HepG2 (cell line): ENCODE data around the gene TIMM23. TPM values are rescaled to one million over a fixed set of nuclear protein-coding genes. Genes with fewer than 3 reads are reported as not detected.

ENCODE experiments used
- CENPT ChIP-seq: sonication (generic); formaldehyde crosslinking; IDR thresholded peaks from 2 replicates; pipeline ENCODE4 v1.8.0; 2022; ENCODE audit warnings: low read depth, mild to moderate bottlenecking, moderate library complexity, missing genetic modification reagents
- GTF2F1 ChIP-seq: fragments of 150-350 bp; IDR thresholded peaks from 2 replicates; pipeline ENCODE4 v1.6.1; 2014; ENCODE audit warnings: low read length
- GZF1 ChIP-seq: sonication (generic); formaldehyde crosslinking; IDR thresholded peaks from 2 replicates; pipeline ENCODE4 v1.5.1; 2020; ENCODE audit warnings: mild to moderate bottlenecking, missing genetic modification reagents
- HMGA1 ChIP-seq: sonication (generic); formaldehyde crosslinking; conservative IDR thresholded peaks from 2 replicates; pipeline ENCODE4 v1.4.0; 2020; ENCODE audit warnings: missing genetic modification reagents
- ISL2 ChIP-seq: sonication (generic); formaldehyde crosslinking; IDR thresholded peaks from 2 replicates; pipeline ENCODE4 v1.5.0; 2020; ENCODE audit warnings: missing genetic modification reagents
- NFRKB ChIP-seq: fragments of 450-650 bp; IDR thresholded peaks from 2 replicates; pipeline ENCODE4 v1.6.1; 2017
- SMAD3 ChIP-seq: sonication (generic); formaldehyde crosslinking; IDR thresholded peaks from 2 replicates; pipeline ENCODE4 v1.4.0; 2020; ENCODE audit warnings: missing genetic modification reagents
- SRSF4 ChIP-seq: fragments of 200-400 bp; formaldehyde crosslinking; IDR thresholded peaks from one replicate; pipeline ENCODE4 v1.6.1; 2018; ENCODE audit warnings: mild to moderate bottlenecking, low read depth, low read length, moderate library complexity; ENCODE audit not compliant: poor library complexity, severe bottlenecking
- ZNF749 ChIP-seq: sonication (generic); formaldehyde crosslinking; IDR thresholded peaks from 2 replicates; pipeline ENCODE4 v1.8.0; 2022; ENCODE audit warnings: mild to moderate bottlenecking, missing genetic modification reagents, moderate library complexity, borderline replicate concordance
- polyA plus RNA-seq, 8 experiments: library from polyadenylated mRNA; depleted of rRNA in 3 of 8; stranded (reverse) in 7 of 8; unstranded in 1 of 8; fragments of >200 nt; fragmentation: Illumina TruSeq in 4 of 8; extraction: Trizol in 4 of 8; gene quantifications; 2 replicates each; pipeline versions ENCODE4 v1.2.1 to v1.2.3, GENCODE V29; 2011 to 2016; ENCODE audit warnings: low read depth in 4 of 8, missing spikeins in 1 of 8, mixed read lengths in 1 of 8; ENCODE audit not compliant: insufficient read depth in 1 of 8
- total RNA-seq, 5 experiments: library from RNA; depleted of rRNA; stranded (reverse); fragments of >200 nt; fragmentation: Illumina TruSeq; extraction: Trizol; gene quantifications; 2 replicates each; pipeline ENCODE4 v1.2.3, GENCODE V29; 2016; ENCODE audit warnings: low read depth in 1 of 5
- TF ChIP-seq, protein P1 (sequence below): sonication (generic); formaldehyde crosslinking; IDR thresholded peaks from 2 replicates; pipeline ENCODE4 v1.5.0; 2020; ENCODE audit warnings: missing genetic modification reagents, mild to moderate bottlenecking, borderline replicate concordance
- TF ChIP-seq, protein P2 (sequence below): sonication (generic); formaldehyde crosslinking; IDR thresholded peaks from 2 replicates; pipeline ENCODE4 v1.4.0; 2020; ENCODE audit warnings: missing genetic modification reagents
- TF ChIP-seq, protein P3 (sequence below): sonication (generic); formaldehyde crosslinking; IDR thresholded peaks from 2 replicates; pipeline ENCODE4 v1.4.0; 2020; ENCODE audit warnings: mild to moderate bottlenecking, missing genetic modification reagents
- TF ChIP-seq, protein P4 (sequence below): sonication (generic); formaldehyde crosslinking; IDR thresholded peaks from 2 replicates; pipeline ENCODE4 v1.4.0; 2020; ENCODE audit warnings: mild to moderate bottlenecking, missing genetic modification reagents, borderline replicate concordance
- TF ChIP-seq, protein P5 (sequence below), 2 experiments: sonication (generic) in 1 of 2; formaldehyde crosslinking in 1 of 2; IDR thresholded peaks; 2 replicates each; pipeline versions ENCODE4 v1.4.0 to v1.6.1; 2016 to 2020; ENCODE audit warnings: borderline replicate concordance in 1 of 2, low read depth in 1 of 2, mild to moderate bottlenecking in 1 of 2, missing genetic modification reagents in 1 of 2

Gene TIMM23
- total and polyA plus RNA-seq, 2 of the 13 experiments (the other 11 are each of a cell fraction or from before 2014, with no cell fraction given): 80.2 to 98.6 TPM

DNA sequence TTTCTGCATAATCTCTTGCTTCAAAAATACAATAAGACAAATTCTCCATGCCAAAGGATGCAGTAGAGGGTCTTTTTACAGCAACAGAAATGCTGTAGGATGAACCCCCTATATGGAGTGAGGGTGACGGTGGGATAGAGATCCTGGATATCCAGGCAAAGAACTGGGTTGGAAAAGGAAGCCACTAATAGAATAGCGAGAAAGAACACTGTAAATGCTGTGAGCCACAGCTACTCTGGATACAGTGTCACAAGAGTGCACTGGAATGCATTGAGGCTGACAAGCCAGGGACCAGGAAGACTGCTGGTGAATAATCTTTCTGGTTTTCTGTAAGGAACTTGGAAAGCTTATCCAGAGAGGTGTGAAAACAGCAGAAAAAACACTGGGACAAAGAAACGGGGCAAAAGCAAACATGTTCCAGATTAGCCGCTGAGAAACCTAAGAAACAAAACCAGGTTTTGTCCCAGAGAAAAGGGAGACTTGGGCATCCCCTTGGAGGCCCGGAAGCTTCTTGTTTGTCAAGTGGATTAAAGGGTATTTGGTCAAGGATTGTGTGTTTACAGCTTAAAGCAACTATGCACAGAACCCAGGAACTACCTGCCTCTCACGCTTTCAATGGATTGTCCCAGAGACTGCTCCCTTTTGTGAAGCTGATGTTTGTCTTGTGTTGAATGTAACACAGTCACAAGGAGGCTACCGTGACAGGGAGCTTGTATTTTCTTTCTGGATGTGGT is 79.9 kb downstream of the TIMM23 start (continued):
- TF ChIP-seq ISL2 (CRISPR knock-in tag) (peak; percentile 99), SMAD3 (0 out of 2 replicates have a peak, but pooled peaks have one; percentile 67), HMGA1 (CRISPR knock-in tag) (no peak), ZNF749 (CRISPR knock-in tag) (no peak), GZF1 (CRISPR knock-in tag) (no peak), CENPT (CRISPR knock-in tag) (no peak), NFRKB (no peak), GTF2F1 (no peak), SRSF4 (no peak)
- TF ChIP-seq, protein P1, sequence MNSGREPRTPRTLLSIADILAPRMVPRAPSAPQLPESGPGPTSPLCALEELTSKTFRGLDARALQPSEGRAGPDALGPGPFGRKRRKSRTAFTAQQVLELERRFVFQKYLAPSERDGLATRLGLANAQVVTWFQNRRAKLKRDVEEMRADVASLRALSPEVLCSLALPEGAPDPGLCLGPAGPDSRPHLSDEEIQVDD (CRISPR knock-in tag): no peak
- TF ChIP-seq, protein P2, sequence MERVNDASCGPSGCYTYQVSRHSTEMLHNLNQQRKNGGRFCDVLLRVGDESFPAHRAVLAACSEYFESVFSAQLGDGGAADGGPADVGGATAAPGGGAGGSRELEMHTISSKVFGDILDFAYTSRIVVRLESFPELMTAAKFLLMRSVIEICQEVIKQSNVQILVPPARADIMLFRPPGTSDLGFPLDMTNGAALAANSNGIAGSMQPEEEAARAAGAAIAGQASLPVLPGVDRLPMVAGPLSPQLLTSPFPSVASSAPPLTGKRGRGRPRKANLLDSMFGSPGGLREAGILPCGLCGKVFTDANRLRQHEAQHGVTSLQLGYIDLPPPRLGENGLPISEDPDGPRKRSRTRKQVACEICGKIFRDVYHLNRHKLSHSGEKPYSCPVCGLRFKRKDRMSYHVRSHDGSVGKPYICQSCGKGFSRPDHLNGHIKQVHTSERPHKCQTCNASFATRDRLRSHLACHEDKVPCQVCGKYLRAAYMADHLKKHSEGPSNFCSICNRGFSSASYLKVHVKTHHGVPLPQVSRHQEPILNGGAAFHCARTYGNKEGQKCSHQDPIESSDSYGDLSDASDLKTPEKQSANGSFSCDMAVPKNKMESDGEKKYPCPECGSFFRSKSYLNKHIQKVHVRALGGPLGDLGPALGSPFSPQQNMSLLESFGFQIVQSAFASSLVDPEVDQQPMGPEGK: peak; percentile 70
- TF ChIP-seq, protein P3, sequence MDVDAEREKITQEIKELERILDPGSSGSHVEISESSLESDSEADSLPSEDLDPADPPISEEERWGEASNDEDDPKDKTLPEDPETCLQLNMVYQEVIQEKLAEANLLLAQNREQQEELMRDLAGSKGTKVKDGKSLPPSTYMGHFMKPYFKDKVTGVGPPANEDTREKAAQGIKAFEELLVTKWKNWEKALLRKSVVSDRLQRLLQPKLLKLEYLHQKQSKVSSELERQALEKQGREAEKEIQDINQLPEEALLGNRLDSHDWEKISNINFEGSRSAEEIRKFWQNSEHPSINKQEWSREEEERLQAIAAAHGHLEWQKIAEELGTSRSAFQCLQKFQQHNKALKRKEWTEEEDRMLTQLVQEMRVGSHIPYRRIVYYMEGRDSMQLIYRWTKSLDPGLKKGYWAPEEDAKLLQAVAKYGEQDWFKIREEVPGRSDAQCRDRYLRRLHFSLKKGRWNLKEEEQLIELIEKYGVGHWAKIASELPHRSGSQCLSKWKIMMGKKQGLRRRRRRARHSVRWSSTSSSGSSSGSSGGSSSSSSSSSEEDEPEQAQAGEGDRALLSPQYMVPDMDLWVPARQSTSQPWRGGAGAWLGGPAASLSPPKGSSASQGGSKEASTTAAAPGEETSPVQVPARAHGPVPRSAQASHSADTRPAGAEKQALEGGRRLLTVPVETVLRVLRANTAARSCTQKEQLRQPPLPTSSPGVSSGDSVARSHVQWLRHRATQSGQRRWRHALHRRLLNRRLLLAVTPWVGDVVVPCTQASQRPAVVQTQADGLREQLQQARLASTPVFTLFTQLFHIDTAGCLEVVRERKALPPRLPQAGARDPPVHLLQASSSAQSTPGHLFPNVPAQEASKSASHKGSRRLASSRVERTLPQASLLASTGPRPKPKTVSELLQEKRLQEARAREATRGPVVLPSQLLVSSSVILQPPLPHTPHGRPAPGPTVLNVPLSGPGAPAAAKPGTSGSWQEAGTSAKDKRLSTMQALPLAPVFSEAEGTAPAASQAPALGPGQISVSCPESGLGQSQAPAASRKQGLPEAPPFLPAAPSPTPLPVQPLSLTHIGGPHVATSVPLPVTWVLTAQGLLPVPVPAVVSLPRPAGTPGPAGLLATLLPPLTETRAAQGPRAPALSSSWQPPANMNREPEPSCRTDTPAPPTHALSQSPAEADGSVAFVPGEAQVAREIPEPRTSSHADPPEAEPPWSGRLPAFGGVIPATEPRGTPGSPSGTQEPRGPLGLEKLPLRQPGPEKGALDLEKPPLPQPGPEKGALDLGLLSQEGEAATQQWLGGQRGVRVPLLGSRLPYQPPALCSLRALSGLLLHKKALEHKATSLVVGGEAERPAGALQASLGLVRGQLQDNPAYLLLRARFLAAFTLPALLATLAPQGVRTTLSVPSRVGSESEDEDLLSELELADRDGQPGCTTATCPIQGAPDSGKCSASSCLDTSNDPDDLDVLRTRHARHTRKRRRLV (CRISPR knock-in tag): 0 out of 2 replicates have a peak, but pooled peaks have one; percentile 66
- TF ChIP-seq, protein P4, sequence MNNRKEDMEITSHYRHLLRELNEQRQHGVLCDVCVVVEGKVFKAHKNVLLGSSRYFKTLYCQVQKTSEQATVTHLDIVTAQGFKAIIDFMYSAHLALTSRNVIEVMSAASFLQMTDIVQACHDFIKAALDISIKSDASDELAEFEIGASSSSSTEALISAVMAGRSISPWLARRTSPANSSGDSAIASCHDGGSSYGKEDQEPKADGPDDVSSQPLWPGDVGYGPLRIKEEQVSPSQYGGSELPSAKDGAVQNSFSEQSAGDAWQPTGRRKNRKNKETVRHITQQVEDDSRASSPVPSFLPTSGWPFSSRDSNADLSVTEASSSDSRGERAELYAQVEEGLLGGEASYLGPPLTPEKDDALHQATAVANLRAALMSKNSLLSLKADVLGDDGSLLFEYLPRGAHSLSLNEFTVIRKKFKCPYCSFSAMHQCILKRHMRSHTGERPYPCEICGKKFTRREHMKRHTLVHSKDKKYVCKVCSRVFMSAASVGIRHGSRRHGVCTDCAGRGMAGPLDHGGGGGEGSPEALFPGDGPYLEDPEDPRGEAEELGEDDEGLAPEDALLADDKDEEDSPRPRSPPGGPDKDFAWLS (CRISPR knock-in tag): peak; percentile 97; the same call in 1 of the 2 replicates
- TF ChIP-seq, protein P5, sequence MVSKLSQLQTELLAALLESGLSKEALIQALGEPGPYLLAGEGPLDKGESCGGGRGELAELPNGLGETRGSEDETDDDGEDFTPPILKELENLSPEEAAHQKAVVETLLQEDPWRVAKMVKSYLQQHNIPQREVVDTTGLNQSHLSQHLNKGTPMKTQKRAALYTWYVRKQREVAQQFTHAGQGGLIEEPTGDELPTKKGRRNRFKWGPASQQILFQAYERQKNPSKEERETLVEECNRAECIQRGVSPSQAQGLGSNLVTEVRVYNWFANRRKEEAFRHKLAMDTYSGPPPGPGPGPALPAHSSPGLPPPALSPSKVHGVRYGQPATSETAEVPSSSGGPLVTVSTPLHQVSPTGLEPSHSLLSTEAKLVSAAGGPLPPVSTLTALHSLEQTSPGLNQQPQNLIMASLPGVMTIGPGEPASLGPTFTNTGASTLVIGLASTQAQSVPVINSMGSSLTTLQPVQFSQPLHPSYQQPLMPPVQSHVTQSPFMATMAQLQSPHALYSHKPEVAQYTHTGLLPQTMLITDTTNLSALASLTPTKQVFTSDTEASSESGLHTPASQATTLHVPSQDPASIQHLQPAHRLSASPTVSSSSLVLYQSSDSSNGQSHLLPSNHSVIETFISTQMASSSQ (IDR thresholded peaks at IDR 0.05; ENCODE audit: low read depth): peak; percentile 77
- TF ChIP-seq, protein P5 (CRISPR knock-in tag; IDR thresholded peaks at IDR 0.05; ENCODE audit: borderline replicate concordance): peak; percentile 85
